Transverse colon (tissue), 4 donors: ENCODE data around the gene DELE1. TPM values are rescaled to one million over a fixed set of nuclear protein-coding genes. Genes with fewer than 3 reads are reported as not detected.

Experiments
- DNase-seq: peaks from one replicate; pipeline ENCODE4 v3.0.0-alpha.2; 2019
- H3K27ac ChIP-seq, 4 donors: fragments of 200-600 bp; sonication (generic); 2 replicates each; pipeline ENCODE4 v1.5.1; 2016 to 2018; ENCODE audit warnings: inconsistent platforms in 4 of 4
- H3K27me3 ChIP-seq: fragments of 200-600 bp; sonication (generic); 2 replicates; pipeline ENCODE4 v1.5.1; 2017; ENCODE audit warnings: inconsistent platforms
- H3K36me3 ChIP-seq, 4 donors: fragments of 200-600 bp; sonication (generic); 2 replicates each; pipeline ENCODE4 v1.5.1; 2017 to 2019; ENCODE audit warnings: inconsistent platforms in 4 of 4
- H3K4me1 ChIP-seq, 4 donors: fragments of 200-600 bp; sonication (generic); 2 replicates each; pipeline ENCODE4 v1.5.1; 2017 to 2020; ENCODE audit warnings: inconsistent platforms in 4 of 4
- H3K4me3 ChIP-seq, 4 donors: fragments of 200-600 bp; sonication (generic); 1 replicate in 1 of 4; 2 replicates in 3 of 4; pipeline versions ENCODE4 v1.5.1 to v1.6.1; 2017 to 2019; ENCODE audit warnings: inconsistent platforms in 4 of 4
- H3K9me3 ChIP-seq, 2 donors: fragments of 200-600 bp; sonication (generic); 2 replicates each; pipeline ENCODE4 v1.5.1; 2017 to 2019; ENCODE audit warnings: inconsistent platforms in 2 of 2
- CTCF ChIP-seq, 5 experiments: fragments of 200-600 bp in 3 of 5; fragments of 450-650 bp in 2 of 5; sonication (generic) in 3 of 5; IDR thresholded peaks; 1 replicate in 2 of 5; 2 replicates in 3 of 5; pipeline ENCODE4 v1.5.1; 2016 to 2017; ENCODE audit warnings: antibody characterized with exemption in 5 of 5, inconsistent platforms in 3 of 5, mild to moderate bottlenecking in 2 of 5, moderate library complexity in 1 of 5
- EP300 ChIP-seq: sonication (generic); formaldehyde crosslinking; IDR thresholded peaks from one replicate; pipeline ENCODE4 v1.6.1; 2017; ENCODE audit warnings: antibody characterized with exemption, low read depth
- POLR2A ChIP-seq: fragments of 450-650 bp; IDR thresholded peaks from one replicate; pipeline ENCODE4 v1.6.1; 2016; ENCODE audit warnings: antibody characterized with exemption, mild to moderate bottlenecking, moderate library complexity
- POLR2AphosphoS5 ChIP-seq, 3 donors: sonication (generic); formaldehyde crosslinking; IDR thresholded peaks; one replicate each; pipeline ENCODE4 v1.6.1; 2016; ENCODE audit warnings: antibody characterized with exemption in 3 of 3
- WGBS, 2 donors: methylation state at CpG; one replicate each; pipeline ENCODE4 v1.1.5; 2018; ENCODE audit warnings: low coverage in 1 of 2; 5-methylcytosine and 5-hydroxymethylcytosine counted together
- in situ Hi-C, 4 donors: fragments of 200-750 bp; cut with MboI; loops; one replicate each; pipeline versions ENCODE4 v1.15.0 to v1.15.1; 2017; ENCODE audit warnings: low sequenced_read_pairs in 3 of 4, low pct_ligation_motif_present in 1 of 4, low pct_unique_long_range_greater_than_20kb in 1 of 4
- intact Hi-C: fragments of 100-400 bp; cut with DNase I; formaldehyde crosslinking; loops from one replicate; pipeline ENCODE4 v1.15.1; 2023; ENCODE audit warnings: low total_unique reads
- total RNA-seq, 4 donors: library from RNA; depleted of rRNA; stranded (reverse); fragments of >200 nt; gene quantifications; one replicate each; pipeline ENCODE4 v1.1.0, GENCODE V29; 2016

Gene DELE1
- total RNA-seq, 4 donors from 2014 or later = 92.6 to 270 (median 126) TPM

- H3K9me3 ChIP-seq = no peaks in the 10 kb centered on the region
- no peaks in the 10 kb centered on the region for H3K36me3 ChIP-seq
- H3K27me3 ChIP-seq = no peaks in the 10 kb centered on the region
- peak overlapping the region in 2 of 4 donors; percentile 40 to 50 for H3K27ac ChIP-seq
- no peak for DNase-seq
- TF ChIP-seq POLR2AphosphoS5 (IDR thresholded peaks at IDR 0.05) = no peak
- no peak for TF ChIP-seq CTCF (IDR thresholded peaks at IDR 0.05)
- TF ChIP-seq EP300 = no peak
- no peak for TF ChIP-seq POLR2A
- WGBS, 2 donors = 54 to 85% methylated on average over 3 to 8 of the region's 8 CpGs
- peaks cover 0 to 18% (median 3%) of the 10 kb centered on the region in 4 donors for H3K4me1 ChIP-seq
- in situ Hi-C loops (loop anchor here in 3 of 4 donors (5.0 to 10.0 kb wide), 4 partner anchors 74 to 266 kb away; no protein-coding TSS in a partner anchor), intact Hi-C loops (loop anchor here (5.0 kb wide), 1 partner anchor 266 kb away; no protein-coding TSS in a partner anchor)
- H3K4me3 ChIP-seq = no peak overlapping the region
These were observed 35.0 kb downstream of the DELE1 start for GRCh38 chr5:141958546-141959172.

GRCh38 chr5:141960018-141960417 lies 36.3 kb downstream of the DELE1 start:
- in situ Hi-C loops = loop anchor here in 1 of 4 donors (10.0 kb wide), 1 partner anchor 265 kb away; no protein-coding TSS in a partner anchor
- DNase-seq = no peak
- Histone ChIP-seq H3K36me3 (no peaks in the 10 kb centered on the region), H3K27ac (no peak overlapping the region), H3K27me3 (no peaks in the 10 kb centered on the region), H3K4me1 (peaks cover 0 to 18% (median 3%) of the 10 kb centered on the region in 4 donors), H3K9me3 (no peaks in the 10 kb centered on the region), H3K4me3 (no peak overlapping the region)
- TF ChIP-seq CTCF (IDR thresholded peaks at IDR 0.05) (no peak), POLR2AphosphoS5 (IDR thresholded peaks at IDR 0.05) (no peak), EP300 (no peak), POLR2A (no peak)
- 65% methylated on average over 10 of the region's 10 CpGs; no CpG with 5 or more reads in 1 of the 2 donors for WGBS, 2 donors
- intact Hi-C loops = no loop called here

GRCh38 chr5:141960449-141961323 lies 37.0 kb downstream of the DELE1 start:
- in situ Hi-C loops (loop anchor here in 1 of 4 donors (10.0 kb wide), 1 partner anchor 266 kb away; no protein-coding TSS in a partner anchor), intact Hi-C loops (no loop called here)
- Histone ChIP-seq H3K27me3 (no peaks in the 10 kb centered on the region), H3K4me3 (no peak overlapping the region), H3K4me1 (peaks cover 0 to 18% (median 3%) of the 10 kb centered on the region in 4 donors), H3K9me3 (no peaks in the 10 kb centered on the region), H3K27ac (peak overlapping the region in 2 of 4 donors; percentile 7 to 17), H3K36me3 (no peaks in the 10 kb centered on the region)
- WGBS, 2 donors = 9 to 28% methylated on average over 4 to 14 of the region's 14 CpGs
- TF ChIP-seq POLR2A (no peak), EP300 (no peak), POLR2AphosphoS5 (IDR thresholded peaks at IDR 0.05) (no peak), CTCF (IDR thresholded peaks at IDR 0.05) (peak; percentile 82 to 92 (median 88))
- DNase-seq = peak; percentile 93

- peaks cover 0 to 18% (median 3%) of the 10 kb centered on the region in 4 donors for H3K4me1 ChIP-seq
- in situ Hi-C loops = loop anchor here in 1 of 4 donors (10.0 kb wide), 1 partner anchor 267 kb away; no protein-coding TSS in a partner anchor
- no peak for TF ChIP-seq EP300
- no peak for TF ChIP-seq POLR2A
- no peak for TF ChIP-seq CTCF (IDR thresholded peaks at IDR 0.05)
- TF ChIP-seq POLR2AphosphoS5 (IDR thresholded peaks at IDR 0.05) = no peak
- WGBS, 2 donors = 95% methylated on average over 3 of the region's 3 CpGs; no CpG with 5 or more reads in 1 of the 2 donors
- H3K27me3 ChIP-seq = no peaks in the 10 kb centered on the region
- H3K27ac ChIP-seq = peak overlapping the region in 1 of 4 donors; percentile 17
- H3K4me3 ChIP-seq = no peak overlapping the region
- DNase-seq = no peak
- H3K9me3 ChIP-seq = no peaks in the 10 kb centered on the region
- intact Hi-C loops = no loop called here
- H3K36me3 ChIP-seq = no peaks in the 10 kb centered on the region
These were observed 37.8 kb downstream of the DELE1 start for GRCh38 chr5:141961466-141961865.
